HG03159 (cell line): ENCODE data around the gene CA5A.

Experiments
- ATAC-seq: cut with Tn5 transposase; IDR thresholded peaks from one replicate; pipeline ENCODE4 v1.9.1; 2021; ENCODE audit warnings: mild to moderate bottlenecking, moderate library complexity; ENCODE audit not compliant: unreplicated experiment

The CA5A gene

DNA sequence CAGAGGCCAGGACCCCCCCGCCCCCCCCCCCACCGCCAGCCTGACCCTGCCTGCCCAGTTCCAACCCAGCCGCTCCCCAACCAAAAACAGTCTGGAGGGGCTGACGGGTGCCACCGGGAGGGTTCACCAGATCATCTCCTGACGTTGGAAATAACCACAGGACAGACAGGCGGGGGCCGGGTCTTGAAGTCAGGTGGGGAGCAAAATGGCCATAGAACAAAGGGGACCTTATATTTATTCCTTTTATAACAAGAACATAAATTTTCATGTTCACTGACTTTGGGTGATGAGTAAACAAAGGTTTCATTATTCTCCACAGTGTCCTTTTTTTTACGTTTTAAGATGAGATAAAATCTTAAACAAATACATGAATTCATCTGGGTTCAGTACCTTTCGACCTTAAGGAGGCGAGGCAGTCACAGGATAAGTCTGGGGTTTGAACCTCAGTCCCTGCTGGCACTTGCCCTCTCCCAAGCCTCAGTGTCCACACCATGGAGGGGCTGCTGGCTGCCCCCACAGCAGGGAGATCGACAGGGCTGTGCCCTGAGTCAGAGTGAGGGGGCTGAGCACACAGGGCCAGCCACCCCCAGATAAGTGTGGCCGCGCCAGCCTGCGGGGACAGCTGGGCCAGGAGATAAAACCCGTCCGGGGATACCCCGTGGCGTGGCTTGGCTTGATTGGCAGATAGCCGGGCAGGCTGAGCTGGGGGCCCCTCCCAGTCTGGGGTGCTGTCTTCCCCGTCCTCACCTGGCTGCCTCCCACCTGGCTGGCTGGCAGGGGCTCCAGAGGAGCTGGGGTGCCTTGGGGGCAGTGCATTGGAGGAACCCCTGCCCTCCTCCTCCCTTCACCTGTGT lies 82.0 kb downstream of the CA5A start:
- no peak for ATAC-seq

DNA sequence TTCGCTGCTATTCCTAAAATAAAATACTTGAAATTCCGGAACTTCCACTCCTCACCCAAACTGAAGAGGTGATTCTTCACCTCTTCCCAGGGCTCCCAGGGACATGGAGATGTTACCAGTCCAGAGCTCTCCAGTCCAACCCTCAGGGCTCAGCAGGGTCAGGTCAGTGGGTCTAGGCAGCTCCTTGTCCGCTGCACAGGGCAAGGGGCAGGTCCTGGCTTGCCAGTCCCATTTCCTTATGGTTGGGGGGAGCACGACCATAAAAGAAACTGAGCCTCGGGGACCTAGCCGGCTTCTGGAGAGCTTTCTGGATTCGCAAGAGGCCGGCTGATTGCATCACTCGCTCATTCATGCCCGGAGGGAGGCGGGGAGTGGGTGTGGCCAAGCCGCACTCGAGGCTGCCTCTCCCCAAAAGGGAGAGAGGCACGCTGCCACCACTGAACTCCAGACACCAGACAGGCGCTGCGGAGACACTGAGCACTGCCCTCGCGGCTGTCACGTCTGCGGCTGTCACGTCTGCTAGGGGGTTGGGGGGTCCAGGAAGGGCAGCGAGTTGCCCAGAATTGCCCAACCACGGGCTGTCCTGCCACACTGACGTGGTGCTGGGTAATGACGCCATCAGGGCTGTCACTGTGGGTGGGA lies 82.8 kb downstream of the CA5A start:
- ATAC-seq: no peak

DNA sequence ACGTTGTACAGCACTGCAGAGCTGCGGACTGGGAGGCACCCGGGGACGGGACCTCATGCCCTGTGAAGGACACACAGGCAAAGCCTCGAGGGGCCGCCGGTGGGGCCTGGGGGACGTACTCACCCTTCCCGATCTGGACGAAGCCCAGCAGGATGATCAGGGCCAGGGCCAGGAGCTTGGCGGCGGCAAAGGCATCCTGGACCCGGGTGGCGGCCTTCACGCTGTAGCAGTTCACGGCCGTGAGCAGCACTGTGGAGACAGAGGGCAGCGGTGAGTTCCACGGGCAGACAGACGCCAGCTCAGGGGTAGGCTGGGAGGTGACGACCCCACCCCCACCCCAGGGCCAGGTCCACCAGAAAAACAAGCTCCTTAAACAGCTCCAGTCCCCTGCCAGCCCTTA lies 84.7 kb downstream of the CA5A start:
- no peak for ATAC-seq

DNA sequence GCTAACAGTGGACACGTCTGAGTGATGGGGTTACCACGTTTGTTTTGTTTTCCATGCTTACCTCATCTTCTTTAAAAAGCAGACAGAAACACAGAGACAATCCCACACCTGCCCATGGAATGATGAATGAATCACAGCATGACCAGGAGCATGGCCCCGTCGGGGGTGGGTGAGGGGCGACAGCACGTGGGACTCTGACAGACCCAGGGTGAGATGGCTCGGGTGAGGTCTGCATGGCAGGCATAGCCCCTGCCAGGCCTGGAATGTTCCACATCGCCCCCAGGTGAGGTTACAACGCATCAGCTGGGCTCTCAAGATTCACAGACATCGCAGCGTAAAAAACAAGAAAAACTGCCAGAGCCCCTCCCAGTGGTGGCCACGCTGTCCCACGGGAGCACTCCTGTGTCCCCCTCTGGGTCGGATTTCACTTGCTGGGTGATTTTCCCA lies 85.2 kb downstream of the CA5A start:
- ATAC-seq: no peak

DNA sequence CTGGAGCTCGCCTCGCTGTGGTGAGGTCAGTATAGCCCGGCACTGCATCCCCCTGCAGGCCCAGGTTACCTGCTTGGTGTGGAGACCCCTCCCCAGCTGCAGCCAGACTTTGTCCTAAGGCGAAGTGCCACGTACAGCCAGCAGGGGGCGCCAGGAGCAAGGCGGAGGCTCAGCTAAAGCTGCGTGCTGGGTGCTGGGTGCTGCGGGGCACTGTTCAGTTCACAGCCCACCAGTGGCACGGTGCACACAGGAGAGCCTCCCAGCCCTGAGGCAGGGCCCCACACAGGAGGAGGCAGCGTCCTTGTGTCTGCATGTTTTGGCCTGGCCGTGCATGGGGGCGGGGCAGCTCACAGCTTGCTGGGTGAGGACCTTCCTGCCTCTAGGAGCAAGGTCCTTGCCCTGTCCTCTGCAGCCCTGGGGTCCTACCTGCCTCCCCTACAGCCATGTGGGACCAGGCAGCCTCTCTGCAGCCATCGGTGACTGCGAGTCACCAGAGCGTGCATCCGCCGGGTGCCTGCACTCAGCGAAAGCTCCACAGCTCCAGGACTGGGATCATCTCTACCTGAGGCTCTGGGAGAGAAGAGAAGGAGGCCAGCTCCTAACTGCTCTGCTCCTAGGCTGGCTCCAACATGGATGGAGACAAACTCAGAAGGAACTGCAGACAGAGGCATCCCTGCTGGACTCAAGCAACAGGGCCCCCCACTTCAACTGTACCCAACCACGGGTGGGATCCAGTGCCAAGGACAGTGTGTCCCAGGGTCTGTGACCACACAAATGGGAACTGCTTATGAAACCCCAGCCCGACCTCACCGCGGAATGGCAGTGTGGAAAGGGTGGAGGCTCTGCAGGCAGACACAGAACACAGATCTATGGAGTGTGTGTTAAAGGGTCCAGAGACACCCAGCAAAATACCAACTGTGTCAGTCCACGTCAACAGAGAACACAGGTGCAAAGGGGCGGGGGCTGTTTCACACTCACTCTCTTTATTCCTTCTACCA lies 86.0 kb downstream of the CA5A start:
- peak; percentile 45 for ATAC-seq

DNA sequence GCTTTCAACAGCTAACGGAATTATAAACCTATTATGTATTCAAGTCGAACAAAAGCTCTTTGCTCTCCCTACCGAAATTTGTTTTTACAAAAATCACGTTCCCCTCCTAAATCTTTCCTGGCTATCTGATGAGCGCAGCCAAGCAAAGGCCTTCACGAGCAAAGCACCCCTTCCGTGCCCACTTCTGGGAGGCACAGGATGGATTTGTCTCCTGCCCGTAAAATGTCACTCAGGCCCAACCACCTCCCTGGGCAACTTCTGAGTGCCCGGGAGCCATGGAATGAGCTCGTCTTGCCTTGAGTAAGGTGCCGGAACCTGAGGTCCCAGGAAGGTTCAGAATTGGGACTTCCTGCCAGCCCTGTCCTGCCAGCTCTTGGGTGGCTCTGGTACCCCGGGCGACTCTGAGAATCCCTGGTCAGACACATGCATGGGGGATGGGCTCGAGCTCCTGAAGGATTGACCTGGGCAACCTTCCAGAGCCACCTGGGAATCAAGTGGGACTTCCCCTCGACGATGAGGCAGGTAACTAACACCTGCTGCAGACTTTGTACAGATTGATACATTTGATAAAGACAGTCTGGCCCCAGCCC lies 86.8 kb downstream of the CA5A start:
- ATAC-seq: no peak

DNA sequence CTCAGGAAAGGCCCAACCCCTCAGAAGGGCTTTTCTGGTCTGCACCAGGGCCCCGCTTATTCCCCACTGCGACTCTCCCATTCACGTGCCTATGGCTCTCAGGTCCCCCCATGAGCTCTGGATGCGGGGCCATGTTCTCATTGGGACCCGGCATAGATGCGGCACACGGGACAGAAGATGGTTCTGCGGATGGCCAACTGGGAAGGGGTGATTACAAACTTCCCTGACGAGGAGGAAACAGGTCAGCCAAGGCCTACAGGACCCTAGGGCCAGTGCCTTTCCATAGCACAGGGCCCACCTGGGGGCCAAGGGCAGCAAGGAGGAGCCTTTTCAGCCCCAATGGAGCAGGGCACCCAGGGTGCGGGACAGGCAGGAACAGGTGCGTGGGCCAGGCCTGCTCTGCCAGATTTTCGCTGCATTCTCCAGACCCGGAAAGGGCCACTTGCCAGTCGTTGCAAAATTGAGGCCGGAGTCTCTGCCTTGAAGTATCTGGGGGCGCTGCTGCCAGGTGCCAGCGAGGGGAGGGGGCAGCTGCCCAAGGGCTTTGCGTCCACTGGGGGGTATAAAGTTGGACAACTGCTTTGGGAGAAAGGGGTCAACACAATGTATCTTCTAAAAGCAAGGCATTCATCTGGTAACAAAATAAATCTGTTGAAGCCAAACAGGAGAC lies 87.5 kb downstream of the CA5A start:
- ATAC-seq: no peak

DNA sequence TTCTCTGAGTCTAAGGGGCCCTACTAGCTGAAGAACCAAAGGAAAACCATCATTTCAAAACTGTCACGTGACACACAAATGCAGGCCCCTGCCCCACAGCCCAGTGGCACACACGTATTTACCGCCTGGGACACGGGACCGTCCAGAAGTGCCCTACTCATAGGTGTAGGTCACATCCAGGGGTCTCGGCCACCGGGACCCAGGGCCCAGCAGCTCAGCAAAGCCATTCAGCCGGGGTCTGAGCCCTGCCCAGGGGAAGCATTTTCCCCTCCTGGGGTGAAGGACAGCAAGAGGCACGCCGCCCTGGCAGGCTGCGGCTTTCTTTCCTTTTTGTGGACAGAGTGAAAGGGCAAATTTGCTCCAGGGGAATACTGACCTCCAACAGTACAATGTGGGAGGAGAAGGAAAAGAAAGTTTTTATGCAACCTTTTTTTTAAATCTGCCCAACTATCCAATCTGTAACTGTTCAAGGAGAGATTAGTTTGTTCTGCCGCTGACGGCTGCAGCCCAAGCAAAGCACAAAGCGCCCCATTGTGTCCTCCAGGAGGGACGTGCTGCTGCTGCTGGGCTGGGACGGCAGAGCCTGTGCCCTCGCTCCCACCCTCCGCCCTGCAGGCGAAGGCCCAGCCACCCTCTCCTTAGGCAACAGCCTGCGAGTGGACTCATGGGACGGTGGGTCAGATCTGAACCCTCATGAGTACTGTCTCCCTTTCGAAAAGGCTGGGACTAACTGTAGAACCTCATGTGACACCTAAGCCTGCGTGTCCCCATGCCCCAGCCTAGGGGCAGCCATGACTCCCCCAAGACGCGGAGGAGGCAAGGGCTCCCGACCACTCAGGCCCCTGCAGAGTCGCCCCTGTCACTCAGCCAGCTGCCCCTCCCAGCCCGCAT lies 88.3 kb downstream of the CA5A start:
- ATAC-seq: no peak

DNA sequence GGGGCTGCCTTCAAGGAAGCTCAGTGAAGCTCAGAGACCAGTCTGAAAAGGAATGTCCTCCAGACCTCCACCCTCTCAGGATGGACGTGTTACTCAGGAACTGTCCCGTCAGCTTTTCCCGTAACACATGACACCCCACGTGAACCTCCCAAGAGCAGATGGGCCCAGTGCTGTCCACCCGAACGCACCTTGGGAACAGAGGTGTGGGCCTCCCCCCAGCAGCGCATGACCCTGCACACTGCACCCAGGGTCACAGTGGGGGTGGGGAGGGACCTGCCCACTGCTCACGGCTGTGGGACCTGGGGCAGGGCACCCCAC lies 88.9 kb downstream of the CA5A start:
- no peak for ATAC-seq

DNA sequence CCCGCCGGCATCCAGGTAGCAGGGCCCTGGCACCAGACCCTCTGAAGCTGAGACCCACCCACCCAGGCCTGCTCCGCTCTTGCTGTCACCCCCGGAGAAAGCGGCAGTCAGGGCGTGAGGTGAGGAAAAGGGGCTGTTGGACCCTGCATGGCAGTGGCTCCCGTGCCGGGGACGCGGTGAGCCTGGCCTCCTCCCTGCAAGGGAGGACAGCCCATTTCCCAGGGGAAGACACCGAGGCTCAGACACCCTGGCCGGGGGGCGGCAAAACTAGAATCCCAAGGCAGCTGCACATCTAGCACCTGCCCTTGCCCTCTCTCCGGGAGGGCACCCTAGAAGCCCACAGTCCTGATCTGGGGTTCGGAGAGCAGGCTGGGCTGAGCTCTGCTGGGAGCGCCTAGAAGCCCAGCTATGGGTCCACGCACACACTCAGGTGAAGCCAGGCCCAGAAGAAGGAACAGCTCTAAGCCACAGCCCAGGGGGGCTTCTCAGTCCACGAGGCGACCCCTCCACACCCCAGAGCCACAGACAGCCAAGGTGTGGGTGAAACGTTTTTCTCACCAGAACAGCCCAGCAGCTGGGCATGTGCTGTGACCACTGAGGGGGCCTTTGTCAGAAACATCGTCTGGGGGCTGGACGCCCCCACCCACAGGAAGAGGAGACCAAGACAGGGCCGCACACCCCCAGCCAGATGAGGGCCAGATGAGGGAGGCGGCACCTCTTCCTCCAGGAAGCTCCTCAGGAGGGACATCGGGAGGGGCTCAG lies 89.4 kb downstream of the CA5A start:
- no peak for ATAC-seq

DNA sequence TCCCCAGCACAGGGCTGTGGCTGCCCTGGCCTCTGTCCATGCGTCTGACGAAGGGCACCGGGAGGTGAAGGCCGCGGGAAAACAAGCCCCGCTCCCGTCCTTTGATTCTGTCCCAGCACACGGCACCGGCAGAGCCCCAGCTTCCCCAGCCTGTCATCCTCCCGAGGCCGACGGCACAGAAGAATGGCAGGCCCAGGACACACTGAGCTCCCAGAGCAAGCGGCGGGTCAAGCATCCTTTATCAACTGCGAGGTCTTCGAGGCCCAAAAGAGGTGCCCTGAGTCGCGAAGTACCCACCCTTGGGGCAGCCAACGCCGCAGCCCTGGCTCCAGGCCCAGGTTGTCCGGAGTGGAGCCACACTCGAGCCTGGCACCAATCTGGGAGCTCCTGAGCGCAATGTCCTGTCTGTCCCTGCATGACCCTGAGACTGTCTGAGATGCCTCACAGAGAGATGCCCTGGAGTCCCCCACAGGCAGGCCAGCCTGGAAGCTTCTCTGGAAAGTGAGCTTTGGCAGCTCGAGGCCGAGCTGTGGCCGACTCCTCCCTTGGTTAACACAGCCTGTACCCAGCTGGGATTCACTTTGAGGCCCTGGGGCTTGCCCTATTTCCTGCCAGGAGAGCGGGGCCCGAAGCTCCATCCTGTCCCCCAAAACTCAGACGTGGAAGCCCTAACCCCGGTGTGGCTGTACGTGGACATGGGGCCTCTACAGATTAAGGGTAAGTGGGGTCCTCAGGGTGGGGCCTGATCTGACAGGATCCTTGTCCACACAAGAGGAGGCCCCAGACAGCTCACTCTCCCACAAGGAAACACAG lies 90.3 kb downstream of the CA5A start:
- ATAC-seq: no peak

DNA sequence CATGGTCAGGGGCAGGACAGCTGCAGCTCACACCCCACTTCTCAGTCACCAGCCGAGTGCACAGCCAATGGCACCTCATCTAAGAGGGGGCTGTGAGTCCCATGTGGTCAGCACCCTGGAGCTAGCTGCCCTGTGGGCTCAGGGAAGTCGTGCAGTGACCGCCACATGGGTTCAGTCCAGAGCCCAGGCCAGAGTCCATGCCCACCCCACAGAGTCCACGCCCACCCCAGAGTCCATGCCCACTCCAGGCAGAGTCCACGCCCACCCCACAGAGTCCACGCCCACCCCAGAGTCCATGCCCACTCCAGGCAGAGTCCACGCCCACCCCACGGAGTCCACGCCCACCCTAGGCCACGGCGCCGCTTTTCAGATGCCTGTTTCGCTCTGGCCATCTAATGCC lies 91.1 kb downstream of the CA5A start:
- no peak for ATAC-seq

DNA sequence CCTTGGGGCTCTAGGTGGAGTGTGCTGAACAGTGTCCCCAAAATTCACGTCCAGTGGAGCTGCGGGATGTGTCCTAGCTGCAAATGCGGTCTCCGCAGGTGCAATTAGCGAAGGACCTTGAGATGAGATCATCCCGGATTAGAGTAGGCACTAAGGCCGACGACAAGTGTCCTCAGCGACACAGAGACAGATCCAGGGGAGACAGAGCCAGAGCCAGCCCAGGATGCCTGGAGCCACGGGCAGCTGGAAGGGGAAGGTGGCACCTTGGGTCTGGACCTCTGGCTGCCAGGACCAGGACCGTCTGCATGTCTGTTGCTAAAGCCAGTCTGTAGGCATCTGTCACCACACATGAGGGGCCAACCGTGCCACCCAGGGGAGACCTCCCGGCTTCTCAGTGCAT lies 91.5 kb downstream of the CA5A start:
- ATAC-seq: no peak

DNA sequence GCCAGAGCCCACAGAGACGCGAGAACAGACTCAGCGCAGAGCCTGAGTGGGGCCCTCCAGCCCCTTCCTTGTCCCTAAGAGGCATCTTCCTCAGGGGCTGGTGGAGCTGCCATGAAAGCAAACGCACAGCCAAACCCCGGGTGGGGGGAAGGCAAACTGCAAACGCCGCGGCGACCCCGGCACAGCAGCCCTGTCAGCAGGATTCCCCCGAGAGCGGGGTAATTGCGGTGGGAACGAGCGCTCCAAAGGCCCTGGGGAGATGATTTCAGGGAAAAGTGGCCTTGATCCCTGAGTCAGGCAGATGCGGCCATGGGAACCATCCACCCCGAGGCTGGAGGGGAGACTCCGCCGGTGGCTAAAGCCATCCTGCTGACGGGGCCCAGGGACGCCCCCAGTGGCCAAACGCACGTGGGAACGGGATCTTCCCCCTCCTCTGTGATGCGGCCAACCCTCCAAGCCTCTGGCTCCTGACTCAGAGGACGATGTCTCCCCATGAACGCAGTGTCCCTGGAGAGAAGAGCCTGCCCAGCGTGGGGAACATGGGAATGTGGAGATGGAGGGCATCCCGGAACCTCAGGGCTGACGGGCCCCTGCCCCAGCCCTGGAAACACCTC lies 92.1 kb downstream of the CA5A start:
- no peak for ATAC-seq

DNA sequence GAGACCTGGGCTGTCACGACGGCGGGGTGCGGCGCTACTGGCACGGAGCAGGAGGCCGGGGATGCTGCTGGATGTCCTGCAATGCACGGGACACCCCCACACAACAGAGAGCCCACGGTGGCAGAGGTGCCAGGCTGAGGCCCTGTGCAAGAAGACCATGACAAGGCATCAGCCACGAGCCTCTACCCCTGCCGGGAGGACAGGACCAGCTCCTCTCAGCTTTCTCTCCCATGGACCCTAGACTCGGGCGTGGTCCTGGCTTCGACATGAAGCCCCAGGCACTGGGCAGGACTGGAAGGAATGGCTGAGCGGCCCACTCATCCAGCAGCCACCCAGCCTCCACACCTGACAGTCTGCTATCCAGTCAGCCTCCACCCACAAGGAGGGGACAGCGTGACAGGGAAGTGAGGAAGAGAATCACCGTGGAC lies 92.6 kb downstream of the CA5A start:
- ATAC-seq: no peak

DNA sequence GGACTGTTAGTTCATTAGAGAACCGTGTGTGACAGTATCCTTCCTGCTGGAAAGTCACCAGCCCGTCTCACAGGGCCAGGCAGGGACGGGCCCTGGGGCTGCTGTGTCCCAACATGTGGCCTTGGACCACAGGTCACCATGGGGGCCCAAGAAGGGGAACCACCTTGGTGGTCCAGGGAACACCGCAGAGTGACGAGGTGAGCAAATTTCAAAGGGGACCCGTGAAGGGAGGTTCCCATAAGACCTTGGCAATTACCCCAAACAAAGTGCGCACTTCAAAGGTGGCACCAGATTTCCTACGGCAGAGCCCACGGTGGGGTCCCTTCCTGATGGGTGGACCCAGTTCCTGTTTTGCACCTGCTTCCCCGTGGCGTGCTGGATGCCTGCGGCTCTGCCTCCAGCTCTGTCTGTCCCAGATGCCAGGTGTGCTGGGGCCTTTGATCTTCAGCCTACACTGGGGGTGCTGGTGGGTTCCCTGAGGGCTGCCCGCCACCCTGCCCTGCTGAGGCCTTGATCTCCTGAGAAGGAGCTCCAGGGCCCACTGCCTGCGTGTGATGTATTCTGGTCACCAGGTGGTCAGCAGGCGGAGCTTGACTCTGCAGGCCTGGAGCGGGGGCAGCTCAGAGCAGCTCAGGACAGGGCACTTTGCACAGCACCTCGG lies 94.0 kb downstream of the CA5A start:
- ATAC-seq: no peak
